Measurements from ENCODE around the gene CLIP1. TPM values are rescaled to one million over a fixed set of nuclear protein-coding genes. Genes with fewer than 3 reads are reported as not detected.

The CLIP1 gene
- total RNA-seq, 1 donor from 2014 or later, result 59.1 TPM

DNA sequence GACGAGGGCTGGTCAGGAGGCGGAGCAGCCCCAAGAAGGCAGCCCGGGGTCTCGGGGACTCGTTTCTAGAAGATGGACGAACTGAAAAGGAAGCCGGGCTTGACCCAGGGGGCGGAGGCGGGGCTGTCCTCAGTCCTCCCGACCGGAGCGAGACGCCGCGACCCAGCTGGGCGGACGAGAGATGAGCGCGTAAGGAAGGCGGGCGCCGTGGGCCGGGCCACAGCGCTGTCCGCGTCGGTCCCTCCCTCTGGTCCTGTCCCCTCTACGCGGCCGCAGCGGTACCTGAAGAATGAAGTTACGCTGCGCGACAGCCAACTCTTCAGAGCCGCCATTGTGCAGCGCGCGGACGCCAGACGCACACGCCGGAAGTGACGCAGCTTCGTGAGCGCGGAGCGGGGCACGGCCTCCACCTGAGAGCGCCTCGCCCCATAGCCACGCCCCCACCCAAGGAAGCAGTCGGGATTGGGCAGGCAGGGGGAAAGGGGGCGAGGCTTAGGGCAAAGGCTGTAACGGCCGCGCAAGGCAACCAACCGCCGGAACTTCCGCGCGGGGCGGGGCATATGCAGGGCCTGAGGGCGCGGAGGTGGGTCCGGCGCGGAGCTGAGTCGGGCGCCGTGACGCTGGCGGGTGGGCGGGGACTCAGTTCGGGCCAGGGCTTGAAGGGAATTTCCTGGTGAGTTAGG lies 196.6 kb downstream of the CLIP1 start, which contains the start of gene DIABLO:
Gene DIABLO, minus strand, starts transcription at position 370 of the 683 bp plus-strand sequence. Its CDS starts 38 bp downstream, at position 332.
- TF ChIP-seq, protein P1, sequence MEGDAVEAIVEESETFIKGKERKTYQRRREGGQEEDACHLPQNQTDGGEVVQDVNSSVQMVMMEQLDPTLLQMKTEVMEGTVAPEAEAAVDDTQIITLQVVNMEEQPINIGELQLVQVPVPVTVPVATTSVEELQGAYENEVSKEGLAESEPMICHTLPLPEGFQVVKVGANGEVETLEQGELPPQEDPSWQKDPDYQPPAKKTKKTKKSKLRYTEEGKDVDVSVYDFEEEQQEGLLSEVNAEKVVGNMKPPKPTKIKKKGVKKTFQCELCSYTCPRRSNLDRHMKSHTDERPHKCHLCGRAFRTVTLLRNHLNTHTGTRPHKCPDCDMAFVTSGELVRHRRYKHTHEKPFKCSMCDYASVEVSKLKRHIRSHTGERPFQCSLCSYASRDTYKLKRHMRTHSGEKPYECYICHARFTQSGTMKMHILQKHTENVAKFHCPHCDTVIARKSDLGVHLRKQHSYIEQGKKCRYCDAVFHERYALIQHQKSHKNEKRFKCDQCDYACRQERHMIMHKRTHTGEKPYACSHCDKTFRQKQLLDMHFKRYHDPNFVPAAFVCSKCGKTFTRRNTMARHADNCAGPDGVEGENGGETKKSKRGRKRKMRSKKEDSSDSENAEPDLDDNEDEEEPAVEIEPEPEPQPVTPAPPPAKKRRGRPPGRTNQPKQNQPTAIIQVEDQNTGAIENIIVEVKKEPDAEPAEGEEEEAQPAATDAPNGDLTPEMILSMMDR (conservative IDR thresholded peaks at IDR 0.05), result no peak
- peak; percentile 100 for DNase-seq (ENCODE audit: extremely low spot score, unreplicated experiment)
- Mint-ChIP-seq H3K36me3 (peaks cover 18% of the 10 kb centered on the region), H3K4me3 (peak within 1 kb of the TSS; percentile 95), H3K9me3 (no peaks in the 10 kb centered on the region), H3K27me3 (no peaks in the 10 kb centered on the region), H3K27ac (peak within 1 kb of the TSS; percentile 95), H3K4me1 (ENCODE audit: unreplicated experiment) (peaks cover 10% of the 10 kb centered on the region)

Other genes with a start within 250 kb of the CLIP1 start
- gene IL31, start 248.4 kb downstream of the CLIP1 start, total RNA-seq (ENCODE audit: low replicate concordance), result not detected in 2 replicates
- gene LRRC43, start 239.5 kb downstream of the CLIP1 start, total RNA-seq (ENCODE audit: low replicate concordance), result 2.9 and 3.0 TPM in 2 replicates
- gene B3GNT4, start 219.0 kb downstream of the CLIP1 start, total RNA-seq (ENCODE audit: low replicate concordance), result 0.53 and 0.86 TPM in 2 replicates
- 57.6 and 59.3 TPM in 2 replicates for gene DIABLO, start 196.6 kb downstream of the CLIP1 start, total RNA-seq (ENCODE audit: low replicate concordance)
- gene VPS33A, start 156.2 kb downstream of the CLIP1 start, total RNA-seq (ENCODE audit: low replicate concordance), result 33.0 and 34.7 TPM in 2 replicates
- gene ZCCHC8, start 78.3 kb upstream of the CLIP1 start, total RNA-seq (ENCODE audit: low replicate concordance), result 27.2 and 30.4 TPM in 2 replicates
- gene RSRC2, start 104.3 kb upstream of the CLIP1 start, total RNA-seq (ENCODE audit: low replicate concordance), result 78.0 and 100.0 TPM in 2 replicates
- gene KNTC1, start 104.6 kb upstream of the CLIP1 start, total RNA-seq (ENCODE audit: low replicate concordance), result 31.6 and 74.8 TPM in 2 replicates

Data from type B pancreatic cell (in vitro differentiated cells).